Uterus (tissue), 4 donors: Measurements from ENCODE around the gene PTPRM. TPM values are rescaled to one million over a fixed set of nuclear protein-coding genes. Genes with fewer than 3 reads are reported as not detected.

Experiments used
- DNase-seq, 2 donors: peaks; one replicate each; pipeline ENCODE4 v3.0.0-alpha.2; 2019 to 2020
- H3K27ac ChIP-seq, 2 donors: fragments of 200-600 bp; sonication (generic); 1 replicate in 1 of 2; 2 replicates in 1 of 2; pipeline ENCODE4 v1.5.1; 2016 to 2018
- H3K27me3 ChIP-seq, 2 donors: fragments of 200-600 bp; sonication (generic); one replicate each; pipeline ENCODE4 v1.5.1; 2018 to 2019; ENCODE audit warnings: control low read depth in 1 of 2
- H3K36me3 ChIP-seq, 2 donors: fragments of 200-600 bp; sonication (generic); one replicate each; pipeline ENCODE4 v1.5.1; 2019; ENCODE audit warnings: control low read depth in 1 of 2
- H3K4me1 ChIP-seq, 2 donors: fragments of 200-600 bp; sonication (generic); one replicate each; pipeline ENCODE4 v1.5.1; 2018 to 2019; ENCODE audit warnings: control low read depth in 1 of 2
- H3K4me3 ChIP-seq, 2 donors: fragments of 200-600 bp; sonication (generic); 1 replicate in 1 of 2; 2 replicates in 1 of 2; pipeline ENCODE4 v1.5.1; 2018 to 2019; ENCODE audit warnings: mild to moderate bottlenecking in 1 of 2
- H3K9me3 ChIP-seq, 2 donors: fragments of 200-600 bp; sonication (generic); one replicate each; pipeline ENCODE4 v1.5.1; 2019; ENCODE audit warnings: control low read depth in 1 of 2
- CTCF ChIP-seq, 4 experiments: fragments of 200-600 bp in 2 of 4; fragments of 450-650 bp in 2 of 4; sonication (generic) in 2 of 4; IDR thresholded peaks; one replicate each; pipeline ENCODE4 v1.5.1; 2016 to 2019; ENCODE audit warnings: antibody characterized with exemption in 4 of 4, mild to moderate bottlenecking in 2 of 4, moderate library complexity in 1 of 4
- POLR2A ChIP-seq, 2 donors: fragments of 450-650 bp; IDR thresholded peaks; one replicate each; pipeline ENCODE4 v1.6.1; 2016; ENCODE audit warnings: antibody characterized with exemption in 2 of 2, mild to moderate bottlenecking in 1 of 2, moderate library complexity in 1 of 2
- intact Hi-C: fragments of 100-400 bp; cut with DNase I; formaldehyde crosslinking; loops from one replicate; pipeline ENCODE4 v1.15.1; 2023; ENCODE audit warnings: low total_unique reads
- total RNA-seq, 4 donors: library from RNA; depleted of rRNA in 3 of 4; stranded (reverse); fragments of >200 nt in 3 of 4; gene quantifications; one replicate each; pipeline versions ENCODE4 v1.1.0 to v1.2.4, GENCODE V29; 2014 to 2023
- donor health status: DM: yes; HTN: yes; CAD: no.

The PTPRM gene
- total RNA-seq, 4 donors from 2014 or later: 62.0 to 127 (median 85.7) TPM

DNA sequence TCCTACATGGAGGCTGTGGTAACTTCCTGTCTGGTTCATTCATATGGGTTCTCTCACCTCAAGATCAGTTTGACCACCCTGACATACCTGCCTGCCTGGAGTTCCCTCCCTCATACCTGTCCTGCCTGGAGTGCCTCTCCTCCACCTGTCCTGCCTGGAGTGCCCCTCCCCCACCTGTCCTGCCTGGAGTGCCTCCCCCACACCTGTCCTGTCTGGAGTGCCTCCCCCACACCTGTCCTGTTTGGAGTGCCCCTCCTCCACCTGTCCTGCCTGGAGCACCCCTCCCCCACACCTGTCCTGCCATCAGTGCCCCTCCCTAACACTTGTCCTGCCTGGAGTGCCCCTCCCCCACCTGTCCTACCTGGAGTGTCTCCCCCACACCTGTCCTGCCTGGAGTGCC is 461.9 kb downstream of the PTPRM start:
- no peak overlapping the region for H3K4me3 ChIP-seq
- H3K27ac ChIP-seq: no peak overlapping the region
- H3K4me1 ChIP-seq: no peaks in the 10 kb centered on the region
- no peaks in the 10 kb centered on the region for H3K9me3 ChIP-seq
- H3K36me3 ChIP-seq: no peaks in the 10 kb centered on the region
- DNase-seq: no peak
- intact Hi-C loops: no loop called here
- TF ChIP-seq CTCF (IDR thresholded peaks at IDR 0.05) (no peak), POLR2A (IDR thresholded peaks at IDR 0.05) (no peak)
- H3K27me3 ChIP-seq: no peaks in the 10 kb centered on the region

DNA sequence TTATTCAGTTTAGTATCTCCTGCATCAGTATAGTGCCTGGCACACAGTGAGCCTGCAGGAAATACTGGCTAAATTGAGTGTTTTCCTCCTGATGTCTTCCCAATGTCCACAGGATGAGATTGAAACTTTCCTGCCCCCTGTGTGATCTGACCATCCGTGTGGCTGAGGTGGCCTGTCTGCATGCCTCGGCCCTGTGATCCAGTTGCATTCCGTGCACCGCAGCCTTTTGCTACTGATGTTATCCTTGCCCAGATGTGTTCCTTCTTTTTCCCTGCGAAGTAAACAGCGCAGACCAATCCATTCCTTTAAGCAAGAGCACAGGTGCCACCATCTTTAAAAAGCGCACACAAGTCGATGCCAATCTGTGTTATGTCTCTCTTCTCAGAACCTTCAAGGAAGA is 462.6 kb downstream of the PTPRM start:
- intact Hi-C loops: no loop called here
- H3K4me1 ChIP-seq: no peaks in the 10 kb centered on the region
- no peak for DNase-seq
- H3K27me3 ChIP-seq: no peaks in the 10 kb centered on the region
- no peak for TF ChIP-seq CTCF (IDR thresholded peaks at IDR 0.05)
- no peak for TF ChIP-seq POLR2A (IDR thresholded peaks at IDR 0.05)
- H3K4me3 ChIP-seq: no peak overlapping the region
- H3K27ac ChIP-seq: no peak overlapping the region
- H3K9me3 ChIP-seq: no peaks in the 10 kb centered on the region
- H3K36me3 ChIP-seq: no peaks in the 10 kb centered on the region

- H3K4me3 ChIP-seq: no peak overlapping the region
- intact Hi-C loops: no loop called here
- no peaks in the 10 kb centered on the region for H3K27me3 ChIP-seq
- H3K27ac ChIP-seq: no peak overlapping the region
- H3K4me1 ChIP-seq: no peaks in the 10 kb centered on the region
- H3K36me3 ChIP-seq: no peaks in the 10 kb centered on the region
- no peaks in the 10 kb centered on the region for H3K9me3 ChIP-seq
- no peak for DNase-seq
- TF ChIP-seq CTCF (IDR thresholded peaks at IDR 0.05): no peak
These were observed 463.1 kb downstream of the PTPRM start for GRCh38 chr18:8030201-8030600.

DNA sequence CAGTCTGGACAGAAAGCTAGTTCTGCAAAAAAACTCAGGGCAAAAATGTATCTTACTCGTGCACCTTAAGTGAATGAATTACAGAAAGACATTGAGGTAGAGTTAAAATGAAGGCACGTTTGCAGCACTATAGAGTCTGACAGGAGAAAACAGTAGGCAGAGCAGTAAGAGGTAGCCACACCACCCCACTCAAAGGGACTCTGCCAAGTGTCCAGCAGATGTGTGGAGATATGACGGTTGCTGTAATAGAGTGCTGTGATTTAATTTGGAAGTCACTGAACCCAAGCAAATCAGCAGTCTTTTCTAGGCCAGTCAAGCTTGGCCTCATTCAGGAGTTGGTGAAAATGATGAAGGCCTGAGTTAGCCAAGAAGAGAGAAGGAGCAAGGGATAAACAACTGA is 464.4 kb downstream of the PTPRM start:
- Histone ChIP-seq H3K4me1 (no peaks in the 10 kb centered on the region), H3K4me3 (no peak overlapping the region), H3K9me3 (no peaks in the 10 kb centered on the region), H3K27me3 (no peaks in the 10 kb centered on the region), H3K36me3 (no peaks in the 10 kb centered on the region), H3K27ac (no peak overlapping the region)
- intact Hi-C loops: no loop called here
- TF ChIP-seq POLR2A (IDR thresholded peaks at IDR 0.05) (no peak), CTCF (IDR thresholded peaks at IDR 0.05) (no peak)
- DNase-seq: no peak

- Histone ChIP-seq H3K4me1 (no peaks in the 10 kb centered on the region), H3K9me3 (no peaks in the 10 kb centered on the region), H3K36me3 (no peaks in the 10 kb centered on the region), H3K27me3 (no peaks in the 10 kb centered on the region), H3K4me3 (no peak overlapping the region), H3K27ac (no peak overlapping the region)
- no peak for DNase-seq
- no peak for TF ChIP-seq CTCF (IDR thresholded peaks at IDR 0.05)
- no peak for TF ChIP-seq POLR2A (IDR thresholded peaks at IDR 0.05)
- intact Hi-C loops: no loop called here
These were observed 467.6 kb downstream of the PTPRM start for GRCh38 chr18:8034674-8035073.
